DND-41 (cell line): ENCODE results near the gene PBX3.

Experiments
- CTCF ChIP-seq: IDR thresholded peaks from 2 replicates; pipeline ENCODE4 v1.5.1; 2012; ENCODE audit warnings: borderline replicate concordance, low read length, moderate library complexity, mild to moderate bottlenecking; ENCODE audit not compliant: poor library complexity, severe bottlenecking; ENCODE audit errors: extremely low read depth
- EZH2 ChIP-seq: IDR thresholded peaks from 3 replicates; pipeline ENCODE4 v1.6.1; 2012; ENCODE audit warnings: borderline replicate concordance, low read depth, mild to moderate bottlenecking, moderate library complexity, low read length, inconsistent platforms; ENCODE audit not compliant: severe bottlenecking

DNA sequence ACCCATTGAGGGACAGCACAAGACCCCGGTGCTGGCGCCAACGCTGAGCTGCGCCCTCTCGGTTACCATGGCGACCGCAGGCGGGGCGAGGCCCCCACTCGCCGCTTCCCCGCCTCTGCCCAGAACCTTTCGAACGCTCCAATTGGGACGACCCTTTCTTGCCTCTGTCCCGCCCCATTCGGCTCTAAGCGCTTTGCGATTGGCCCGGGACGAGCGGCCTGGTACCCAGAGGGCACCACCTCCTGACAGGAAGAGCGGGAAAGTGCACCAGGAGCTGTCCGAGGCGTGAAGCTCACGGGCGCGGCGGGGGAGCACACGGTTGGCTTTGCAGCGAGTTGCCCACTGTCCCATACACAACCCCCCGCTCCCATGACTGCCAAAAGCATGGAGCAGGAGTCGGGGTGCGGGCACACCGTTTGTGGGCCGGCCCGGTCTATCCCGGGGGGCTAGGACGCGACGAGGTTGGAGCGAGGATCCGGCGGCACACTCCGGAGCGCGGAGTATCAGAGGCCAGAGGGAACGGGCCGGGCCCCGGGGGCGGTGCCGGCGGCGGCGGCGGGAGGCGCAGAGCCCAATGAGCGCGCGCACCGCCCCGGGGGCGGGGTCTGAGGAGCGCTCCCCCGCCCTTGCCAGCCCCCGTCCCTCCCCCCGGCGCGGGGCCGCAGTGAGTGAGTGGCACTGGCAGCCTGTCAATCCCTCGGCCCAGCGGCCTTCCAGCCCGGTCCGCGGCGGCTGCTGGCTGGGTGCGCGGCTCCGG lies 978 bp upstream of the PBX3 start:
- TF ChIP-seq CTCF, result no peak
- no peak for TF ChIP-seq EZH2
